Ovary (tissue), 9 donors: ENCODE results near the gene SORCS2. TPM values are rescaled to one million over a fixed set of nuclear protein-coding genes. Genes with fewer than 3 reads are reported as not detected.

Experiments
- DNase-seq, 5 donors: peaks; one replicate each; pipeline ENCODE4 v3.0.0-alpha.2; 2019 to 2020
- H3K27ac ChIP-seq, 2 donors: fragments of 200-600 bp; one replicate each; pipeline versions ENCODE4 v1.5.1 to v1.8.0; 2019 to 2022
- H3K27me3 ChIP-seq: fragments of 200-600 bp; one replicate; pipeline ENCODE4 v1.8.0; 2022
- H3K36me3 ChIP-seq: fragments of 200-600 bp; sonication (generic); one replicate; pipeline ENCODE4 v1.5.1; 2019
- H3K4me1 ChIP-seq: one replicate; pipeline ENCODE4 v1.8.1; 2013; ENCODE audit warnings: mild to moderate bottlenecking, moderate library complexity; ENCODE audit not compliant: insufficient read depth
- H3K4me3 ChIP-seq: fragments of 200-600 bp; sonication (generic); one replicate; pipeline ENCODE4 v1.5.1; 2017
- H3K9me3 ChIP-seq, 2 donors: fragments of 200-600 bp in 1 of 2; sonication (generic) in 1 of 2; one replicate each; pipeline versions ENCODE4 v1.5.1 to v1.8.1; 2013 to 2019; ENCODE audit warnings: mild to moderate bottlenecking in 1 of 2, moderate library complexity in 1 of 2
- EP300 ChIP-seq: sonication (generic); formaldehyde crosslinking; IDR thresholded peaks from one replicate; pipeline ENCODE4 v1.6.1; 2017; ENCODE audit warnings: antibody characterized with exemption
- POLR2A ChIP-seq: fragments of 450-650 bp; IDR thresholded peaks from one replicate; pipeline ENCODE4 v1.6.1; 2017; ENCODE audit warnings: antibody characterized with exemption, mild to moderate bottlenecking, moderate library complexity
- WGBS, 3 donors: extraction: QIAGEN DNeasy Blood & Tissue Kit in 1 of 3; methylation state at CpG; one replicate each; pipeline versions ENCODE4 v1.1.5 to v1.1.7; 2013 to 2017; 5-methylcytosine and 5-hydroxymethylcytosine counted together
- intact Hi-C, 4 donors: fragments of 100-400 bp; cut with DNase I; formaldehyde crosslinking; loops; one replicate each; pipeline versions ENCODE4 v1.11.0 to v1.15.1; 2022 to 2023
- polyA plus RNA-seq, 2 donors: library from polyadenylated mRNA; stranded (reverse); fragments of 200-250 nt in 1 of 2; fragments of 350-450 nt in 1 of 2; fragmentation: Illumina TruSeq in 1 of 2; extraction: RNeasy Lipid Tissue Mini Kit (QIAGEN cat#74804) in 1 of 2; gene quantifications; one replicate each; pipeline ENCODE4 v1.2.3, GENCODE V29; 2013 to 2014
- total RNA-seq, 7 donors: library from RNA; depleted of rRNA in 2 of 7; stranded (reverse); fragments of >200 nt in 2 of 7; fragmentation: NEBNext Ultra II Directional in 3 of 7; extraction: Animal tissue kit (Norgen Biotek cat#: 25700) in 3 of 7; gene quantifications; one replicate each; pipeline versions ENCODE4 v1.1.0 to v1.2.4, GENCODE V29; 2016 to 2023
- TF ChIP-seq, protein P1 (sequence below), 3 donors: fragments of 450-650 bp in 2 of 3; fragments of 200-600 bp in 1 of 3; IDR thresholded peaks; one replicate each; pipeline versions ENCODE4 v1.5.1 to v1.8.0; 2016 to 2022; ENCODE audit warnings: antibody characterized with exemption in 3 of 3, mild to moderate bottlenecking in 1 of 3
- donor health status: DM: no; HTN: no; CAD: no; lungs with moderate emphysema.
- donor health status: DM: no; HTN: no; CAD: no.
- donor health status: Bipolar disorder and iron deficiency.
- donor health status: DM: yes; HTN: yes; CAD: no.
- donor health status: DM: no; HTN: no; CAD: no.
- donor health status: DM: yes; HTN: yes; CAD: no.

Gene SORCS2
- total and polyA plus RNA-seq, 9 donors: 0.60 to 23.9 (median 7.1) TPM

DNA sequence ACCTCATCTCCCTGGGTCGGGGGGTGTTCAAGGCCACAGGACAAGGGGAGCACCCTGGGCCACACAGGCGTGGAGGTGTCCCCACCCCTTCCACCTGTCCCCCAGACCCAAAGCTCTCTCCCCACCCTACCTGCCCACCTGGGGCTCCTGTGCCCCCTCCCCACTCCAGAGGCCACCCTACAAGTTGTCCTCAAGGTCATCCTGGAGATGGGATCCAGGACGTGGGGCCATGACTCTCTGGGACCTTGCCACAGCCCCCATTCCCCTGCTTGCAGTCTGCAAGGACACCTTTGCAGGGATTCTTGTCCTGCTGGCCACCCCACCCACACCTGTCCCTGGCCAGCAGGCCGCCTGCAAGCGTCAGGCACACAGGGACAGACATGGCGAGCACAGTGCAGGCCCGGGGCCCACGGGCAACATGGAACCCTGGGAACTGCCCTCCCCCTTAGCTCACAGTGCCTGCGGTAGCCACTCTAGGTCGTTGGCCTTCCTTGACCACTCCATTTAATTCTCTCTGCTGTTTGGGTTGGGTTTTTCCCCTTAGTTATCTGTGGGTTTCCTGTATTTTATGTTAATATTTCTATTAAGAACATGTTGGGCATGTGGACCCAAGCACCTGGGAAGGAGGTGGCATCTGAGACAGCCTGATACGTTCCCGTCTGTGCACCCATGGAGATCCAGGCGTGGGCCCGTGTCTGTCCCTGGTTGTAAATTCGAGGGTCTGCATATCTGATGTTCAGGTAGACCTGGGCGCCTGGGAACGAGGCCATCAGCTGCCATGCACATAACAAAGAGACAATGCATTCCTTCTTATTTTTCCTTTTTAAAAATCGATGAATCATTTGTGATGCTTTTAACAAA lies 549.8 kb downstream of the SORCS2 start:
- no peak overlapping the region for H3K4me3 ChIP-seq
- no peaks in the 10 kb centered on the region for H3K4me1 ChIP-seq
- no peak overlapping the region for H3K27ac ChIP-seq
- H3K36me3 ChIP-seq: no peaks in the 10 kb centered on the region
- no peak for DNase-seq
- WGBS, 3 donors: 88 to 93% (median 89%) methylated on average over 18 of the region's 18 CpGs
- no peaks in the 10 kb centered on the region for H3K27me3 ChIP-seq
- TF ChIP-seq, protein P1, sequence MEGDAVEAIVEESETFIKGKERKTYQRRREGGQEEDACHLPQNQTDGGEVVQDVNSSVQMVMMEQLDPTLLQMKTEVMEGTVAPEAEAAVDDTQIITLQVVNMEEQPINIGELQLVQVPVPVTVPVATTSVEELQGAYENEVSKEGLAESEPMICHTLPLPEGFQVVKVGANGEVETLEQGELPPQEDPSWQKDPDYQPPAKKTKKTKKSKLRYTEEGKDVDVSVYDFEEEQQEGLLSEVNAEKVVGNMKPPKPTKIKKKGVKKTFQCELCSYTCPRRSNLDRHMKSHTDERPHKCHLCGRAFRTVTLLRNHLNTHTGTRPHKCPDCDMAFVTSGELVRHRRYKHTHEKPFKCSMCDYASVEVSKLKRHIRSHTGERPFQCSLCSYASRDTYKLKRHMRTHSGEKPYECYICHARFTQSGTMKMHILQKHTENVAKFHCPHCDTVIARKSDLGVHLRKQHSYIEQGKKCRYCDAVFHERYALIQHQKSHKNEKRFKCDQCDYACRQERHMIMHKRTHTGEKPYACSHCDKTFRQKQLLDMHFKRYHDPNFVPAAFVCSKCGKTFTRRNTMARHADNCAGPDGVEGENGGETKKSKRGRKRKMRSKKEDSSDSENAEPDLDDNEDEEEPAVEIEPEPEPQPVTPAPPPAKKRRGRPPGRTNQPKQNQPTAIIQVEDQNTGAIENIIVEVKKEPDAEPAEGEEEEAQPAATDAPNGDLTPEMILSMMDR (IDR thresholded peaks at IDR 0.05): no peak
- TF ChIP-seq EP300 (no peak), POLR2A (no peak)
- intact Hi-C loops: no loop called here
- H3K9me3 ChIP-seq: no peaks in the 10 kb centered on the region

DNA sequence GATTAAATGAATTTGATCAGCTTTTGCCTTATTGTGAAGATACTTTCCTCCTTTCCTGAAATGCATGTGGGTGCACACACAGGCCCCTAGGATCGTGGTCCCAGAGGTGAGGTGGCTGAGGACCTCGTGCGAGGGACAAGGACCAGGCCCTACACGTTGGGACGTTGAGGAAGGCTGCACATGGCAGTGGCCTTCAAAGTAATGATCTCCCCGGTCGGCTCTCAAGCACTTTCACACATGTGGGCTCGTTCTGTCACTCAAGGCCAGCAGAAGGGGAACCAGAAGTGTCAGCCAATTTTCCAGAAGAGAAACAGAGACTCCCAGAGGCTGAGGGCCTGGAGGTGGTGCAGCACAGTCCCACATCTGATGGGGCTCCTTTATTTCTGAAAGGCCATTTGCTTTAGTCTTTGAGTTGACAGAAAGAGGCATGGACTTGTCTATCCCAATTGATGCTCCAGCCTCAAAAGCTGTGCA lies 550.5 kb downstream of the SORCS2 start:
- H3K9me3 ChIP-seq: no peaks in the 10 kb centered on the region
- H3K36me3 ChIP-seq: no peaks in the 10 kb centered on the region
- H3K4me3 ChIP-seq: no peak overlapping the region
- no peak overlapping the region for H3K27ac ChIP-seq
- H3K27me3 ChIP-seq: no peaks in the 10 kb centered on the region
- DNase-seq: no peak
- 64 to 73% (median 70%) methylated on average over 8 of the region's 8 CpGs for WGBS, 3 donors
- intact Hi-C loops: no loop called here
- no peak for TF ChIP-seq POLR2A
- TF ChIP-seq, protein P1 (IDR thresholded peaks at IDR 0.05): no peak
- no peak for TF ChIP-seq EP300
- no peaks in the 10 kb centered on the region for H3K4me1 ChIP-seq

DNA sequence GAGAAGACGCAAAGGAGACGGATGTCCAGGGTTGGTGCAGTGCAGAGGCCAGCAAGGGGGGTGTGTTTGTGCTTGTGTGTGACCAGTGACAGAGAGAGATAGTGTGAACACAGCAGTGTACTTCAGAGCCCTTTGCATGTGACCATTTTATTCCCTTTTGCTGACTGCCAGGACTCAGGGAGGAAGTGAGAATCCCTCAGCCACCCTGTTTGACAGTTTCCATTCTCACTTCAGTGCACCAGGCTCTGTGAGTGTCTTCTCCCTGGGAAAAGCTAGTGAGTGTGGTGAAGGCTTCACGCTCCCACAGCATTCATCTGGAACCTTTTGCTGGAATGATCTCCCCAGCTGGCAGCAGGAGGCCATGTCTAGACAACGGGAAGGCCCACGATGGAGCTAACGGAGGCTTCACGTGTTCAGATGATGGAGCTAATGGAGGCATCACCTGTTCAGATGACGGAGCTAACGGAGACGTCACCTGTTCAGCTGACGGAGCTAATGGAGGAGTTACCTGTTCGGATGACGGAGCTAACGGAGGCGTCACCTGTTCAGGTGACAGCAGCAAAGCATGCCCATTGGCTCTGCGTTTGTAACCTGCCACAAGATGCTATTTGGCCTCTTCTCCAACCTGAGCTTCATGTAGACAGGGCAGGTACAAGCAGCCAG lies 551.9 kb downstream of the SORCS2 start:
- 82 to 91% (median 83%) methylated on average over 16 of the region's 16 CpGs for WGBS, 3 donors
- DNase-seq: no peak
- TF ChIP-seq POLR2A (no peak), EP300 (no peak)
- TF ChIP-seq, protein P1 (IDR thresholded peaks at IDR 0.05): no peak
- Histone ChIP-seq H3K27ac (no peak overlapping the region), H3K36me3 (no peaks in the 10 kb centered on the region), H3K4me1 (no peaks in the 10 kb centered on the region), H3K9me3 (no peaks in the 10 kb centered on the region), H3K27me3 (no peaks in the 10 kb centered on the region), H3K4me3 (no peak overlapping the region)
- intact Hi-C loops: no loop called here

DNA sequence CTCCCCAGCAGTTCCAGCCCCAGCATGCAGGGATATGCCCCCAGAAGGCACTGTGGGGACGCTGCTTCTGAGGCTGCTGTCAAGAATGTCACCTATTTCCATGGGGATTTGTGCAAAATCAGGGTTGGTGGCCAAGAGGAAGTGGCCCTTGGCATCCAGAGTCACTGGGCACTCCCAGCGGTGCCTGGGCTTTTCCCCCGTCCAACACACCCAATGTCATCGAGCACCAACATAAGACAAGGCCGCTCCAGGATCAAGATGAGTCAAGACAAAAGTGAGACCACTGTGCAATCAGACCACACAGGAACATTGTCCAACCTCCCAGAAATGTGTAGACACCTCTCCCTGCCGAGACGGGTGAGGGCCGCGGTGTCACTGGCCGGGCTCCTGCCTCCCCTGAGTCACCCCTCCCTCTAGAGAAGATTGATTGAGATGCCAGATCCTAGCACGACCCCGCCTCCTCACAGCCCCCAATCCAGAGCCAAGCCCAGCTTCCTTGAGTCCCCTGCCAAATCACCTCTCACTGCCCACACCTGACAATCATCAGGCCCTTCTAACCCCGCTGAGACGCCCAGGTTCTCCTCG lies 553.1 kb downstream of the SORCS2 start:
- no peak for DNase-seq
- no peak for TF ChIP-seq EP300
- no peak for TF ChIP-seq POLR2A
- TF ChIP-seq, protein P1 (IDR thresholded peaks at IDR 0.05): no peak
- no peak overlapping the region for H3K27ac ChIP-seq
- no peaks in the 10 kb centered on the region for H3K36me3 ChIP-seq
- 76 to 79% (median 77%) methylated on average over 15 of the region's 15 CpGs for WGBS, 3 donors
- intact Hi-C loops: no loop called here
- no peaks in the 10 kb centered on the region for H3K27me3 ChIP-seq
- no peak overlapping the region for H3K4me3 ChIP-seq
- H3K9me3 ChIP-seq: no peaks in the 10 kb centered on the region
- H3K4me1 ChIP-seq: no peaks in the 10 kb centered on the region
